B cell (primary cell): Measurements from ENCODE around the gene RASGRP4.

ENCODE experiments used
- CTCF ChIP-seq: fragments of 200-600 bp; IDR thresholded peaks from one replicate; pipeline ENCODE4 v1.8.0; 2022; ENCODE audit warnings: antibody characterized with exemption, mild to moderate bottlenecking
- EZH2 ChIP-seq: IDR thresholded peaks from 2 replicates; pipeline ENCODE4 v1.6.1; 2012; ENCODE audit warnings: borderline replicate concordance, low read depth, mild to moderate bottlenecking, moderate library complexity, low read length; ENCODE audit not compliant: insufficient read depth, poor library complexity, severe bottlenecking

DNA sequence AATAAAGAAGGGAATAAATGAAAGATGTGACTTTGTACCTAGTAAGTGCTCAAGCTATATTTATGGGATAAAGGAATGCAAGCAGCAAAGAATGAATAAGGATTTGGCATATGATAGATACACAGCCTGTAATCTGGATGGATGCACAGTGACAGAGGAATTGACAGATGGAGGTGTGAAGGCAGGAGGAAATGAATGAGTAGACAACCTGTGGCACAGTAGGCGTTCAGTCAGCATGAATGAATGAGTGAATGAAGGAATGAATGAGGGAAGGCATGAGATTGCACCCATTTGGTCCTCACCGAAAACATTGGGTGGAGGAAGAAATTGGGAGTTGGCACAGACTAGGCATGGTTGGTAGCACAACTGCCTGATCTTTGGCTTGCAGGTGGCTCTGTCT lies 56.4 kb downstream of the RASGRP4 start:
- TF ChIP-seq CTCF: no peak
- TF ChIP-seq EZH2: no peak
